ENCODE data around the gene POR. TPM values are rescaled to one million over a fixed set of nuclear protein-coding genes. Genes with fewer than 3 reads are reported as not detected.

The POR gene
- total and polyA plus RNA-seq, 7 donors, result 20.4 to 98.9 (median 39.3) TPM

GRCh38 chr7:75925717-75926435 lies 10.9 kb downstream of the POR start:
- H3K27me3 ChIP-seq, result no peaks in the 10 kb centered on the region
- 90 to 93% methylated on average over 10 of the region's 10 CpGs for WGBS, 2 donors
- peaks cover 0 to 10% (median 2%) of the 10 kb centered on the region in 4 donors for H3K4me1 ChIP-seq
- no peak for DNase-seq
- intact Hi-C loops (cut with DNase I), result no loop called here
- TF ChIP-seq CTCF (IDR thresholded peaks at IDR 0.05), result no peak
- no peak for TF ChIP-seq EP300 (IDR thresholded peaks at IDR 0.05)
- no peak for TF ChIP-seq POLR2A (IDR thresholded peaks at IDR 0.05)
- TF ChIP-seq POLR2AphosphoS5 (IDR thresholded peaks at IDR 0.05), result no peak
- H3K4me3 ChIP-seq, result no peak overlapping the region
- no peaks in the 10 kb centered on the region for H3K9me3 ChIP-seq
- peaks cover 0 to 4% (median 1%) of the 10 kb centered on the region in 4 donors for H3K36me3 ChIP-seq
- H3K27ac ChIP-seq, result no peak overlapping the region

- Histone ChIP-seq H3K4me1 (peaks cover 0 to 6% (median 2%) of the 10 kb centered on the region in 4 donors), H3K27ac (no peak overlapping the region), H3K27me3 (no peaks in the 10 kb centered on the region), H3K36me3 (peaks cover 0 to 4% (median 1%) of the 10 kb centered on the region in 4 donors), H3K4me3 (no peak overlapping the region), H3K9me3 (no peaks in the 10 kb centered on the region)
- TF ChIP-seq POLR2AphosphoS5 (IDR thresholded peaks at IDR 0.05) (no peak), POLR2A (IDR thresholded peaks at IDR 0.05) (no peak), CTCF (IDR thresholded peaks at IDR 0.05) (no peak), EP300 (IDR thresholded peaks at IDR 0.05) (no peak)
- DNase-seq, result no peak
- 64 to 90% methylated on average over 4 of the region's 4 CpGs for WGBS, 2 donors
- intact Hi-C loops (cut with DNase I), result no loop called here
Measured at GRCh38 chr7:75928568-75928914, 13.6 kb downstream of the POR start.

GRCh38 chr7:75931680-75932079 lies 16.7 kb downstream of the POR start:
- Histone ChIP-seq H3K4me3 (no peak overlapping the region), H3K27me3 (no peaks in the 10 kb centered on the region), H3K4me1 (no peaks in the 10 kb centered on the region), H3K9me3 (no peaks in the 10 kb centered on the region), H3K27ac (no peak overlapping the region), H3K36me3 (peaks cover 0 to 4% (median 1%) of the 10 kb centered on the region in 4 donors)
- DNase-seq, result no peak
- intact Hi-C loops (cut with DNase I), result no loop called here
- 50 to 66% methylated on average over 5 of the region's 5 CpGs for WGBS, 2 donors
- no peak for TF ChIP-seq CTCF (IDR thresholded peaks at IDR 0.05)
- no peak for TF ChIP-seq POLR2AphosphoS5 (IDR thresholded peaks at IDR 0.05)
- TF ChIP-seq EP300 (IDR thresholded peaks at IDR 0.05), result no peak
- no peak for TF ChIP-seq POLR2A (IDR thresholded peaks at IDR 0.05)

GRCh38 chr7:75937958-75938786 lies 23.2 kb downstream of the POR start:
- Histone ChIP-seq H3K36me3 (no peaks in the 10 kb centered on the region), H3K4me3 (no peak overlapping the region), H3K27ac (peak overlapping the region in 2 of 4 donors; percentile 32 to 65), H3K27me3 (no peaks in the 10 kb centered on the region), H3K4me1 (peaks cover 0 to 15% (median 7%) of the 10 kb centered on the region in 4 donors), H3K9me3 (no peaks in the 10 kb centered on the region)
- DNase-seq, result peak; percentile 87
- TF ChIP-seq POLR2A (IDR thresholded peaks at IDR 0.05) (no peak), POLR2AphosphoS5 (IDR thresholded peaks at IDR 0.05) (peak in 3 of 4 donors; percentile 22 to 80 (median 24)), EP300 (IDR thresholded peaks at IDR 0.05) (peak in 2 of 4 donors; percentile 21 to 90)
- intact Hi-C loops (cut with DNase I), result no loop called here
- 87% methylated on average over 15 of the region's 15 CpGs for WGBS, 2 donors

GRCh38 chr7:75938921-75939320 lies 24.0 kb downstream of the POR start:
- Histone ChIP-seq H3K4me1 (peaks cover 0 to 15% (median 7%) of the 10 kb centered on the region in 4 donors), H3K4me3 (no peak overlapping the region), H3K9me3 (no peaks in the 10 kb centered on the region), H3K36me3 (no peaks in the 10 kb centered on the region), H3K27me3 (no peaks in the 10 kb centered on the region), H3K27ac (peak overlapping the region in 1 of 4 donors; percentile 65)
- no peak for DNase-seq
- TF ChIP-seq POLR2A (IDR thresholded peaks at IDR 0.05) (no peak), POLR2AphosphoS5 (IDR thresholded peaks at IDR 0.05) (no peak), EP300 (IDR thresholded peaks at IDR 0.05) (no peak), CTCF (IDR thresholded peaks at IDR 0.05) (no peak)
- intact Hi-C loops (cut with DNase I), result no loop called here
- WGBS, 2 donors, result 93% methylated on average over 6 of the region's 6 CpGs

Measured in sigmoid colon (tissue), 7 donors.